Gastrocnemius medialis (tissue), 4 donors: ENCODE measurements around the gene MPPED2. TPM values are rescaled to one million over a fixed set of nuclear protein-coding genes. Genes with fewer than 3 reads are reported as not detected.

ENCODE experiments used
- ATAC-seq, 2 donors: fragments of 150-250 bp; one replicate each; pipeline ENCODE4 v1.9.1; 2016
- DNase-seq, 2 donors: peaks; one replicate each; pipeline ENCODE4 v3.0.0-alpha.2; 2019
- H3K27ac ChIP-seq, 4 donors: fragments of 200-600 bp; sonication (generic); 1 replicate in 1 of 4; 2 replicates in 3 of 4; pipeline ENCODE4 v1.5.1; 2016 to 2018; ENCODE audit warnings: mild to moderate bottlenecking in 2 of 4, moderate library complexity in 1 of 4
- H3K27me3 ChIP-seq, 3 donors: fragments of 200-600 bp; sonication (generic) in 2 of 3; 1 replicate in 1 of 3; 2 replicates in 2 of 3; pipeline versions ENCODE4 v1.5.1 to v1.6.0; 2016 to 2019; ENCODE audit warnings: mild to moderate bottlenecking in 1 of 3, moderate library complexity in 1 of 3
- H3K36me3 ChIP-seq, 2 donors: fragments of 200-600 bp; sonication (generic) in 1 of 2; one replicate each; pipeline ENCODE4 v1.5.1; 2017 to 2018
- H3K4me1 ChIP-seq, 2 donors: fragments of 200-600 bp; sonication (generic) in 1 of 2; one replicate each; pipeline ENCODE4 v1.5.1; 2016 to 2017; ENCODE audit warnings: mild to moderate bottlenecking in 2 of 2
- H3K4me3 ChIP-seq, 4 donors: fragments of 200-600 bp; sonication (generic) in 3 of 4; 1 replicate in 1 of 4; 2 replicates in 3 of 4; pipeline ENCODE4 v1.5.1; 2016 to 2019; ENCODE audit warnings: mild to moderate bottlenecking in 2 of 4
- H3K9me3 ChIP-seq, 3 donors: fragments of 200-600 bp; sonication (generic) in 2 of 3; 1 replicate in 1 of 3; 2 replicates in 2 of 3; pipeline ENCODE4 v1.5.1; 2016 to 2019
- CTCF ChIP-seq, 5 experiments: fragments of 450-650 bp in 3 of 5; fragments of 200-600 bp in 2 of 5; sonication (generic) in 2 of 5; IDR thresholded peaks in 4 of 5; conservative IDR thresholded peaks in 1 of 5; 1 replicate in 4 of 5; 2 replicates in 1 of 5; pipeline ENCODE4 v1.5.1; 2016 to 2019; ENCODE audit warnings: antibody characterized with exemption in 5 of 5, mild to moderate bottlenecking in 3 of 5, moderate library complexity in 3 of 5
- POLR2A ChIP-seq, 2 donors: fragments of 450-650 bp; IDR thresholded peaks; one replicate each; pipeline ENCODE4 v1.6.1; 2017; ENCODE audit warnings: antibody characterized with exemption in 2 of 2, mild to moderate bottlenecking in 2 of 2, moderate library complexity in 2 of 2
- in situ Hi-C, 4 donors: fragments of 200-750 bp; cut with MboI; loops; one replicate each; pipeline versions ENCODE4 v1.15.0 to v1.8.0; 2017; ENCODE audit warnings: low sequenced_read_pairs in 4 of 4
- intact Hi-C: fragments of 100-400 bp; cut with DNase I; formaldehyde crosslinking; loops from one replicate; pipeline ENCODE4 v1.15.1; 2023; ENCODE audit warnings: low total_unique reads
- total RNA-seq, 4 donors: library from RNA; depleted of rRNA; stranded (reverse); fragments of >200 nt; gene quantifications; one replicate each; pipeline versions ENCODE4 v1.1.0 to v1.2.3, GENCODE V29; 2016

MPPED2 gene
- total RNA-seq, 4 donors from 2014 or later, result 0.78 to 4.4 (median 2.2) TPM

GRCh38 chr11:30387891-30388861 is 198.0 kb downstream of the MPPED2 start:
- no peak overlapping the region for H3K4me3 ChIP-seq
- H3K27ac ChIP-seq, result no peak overlapping the region
- no peaks in the 10 kb centered on the region for H3K27me3 ChIP-seq
- H3K9me3 ChIP-seq, result no peaks in the 10 kb centered on the region
- TF ChIP-seq CTCF (IDR thresholded peaks at IDR 0.05 in 4 of 5, conservative IDR thresholded peaks at IDR 0.05 in 1 of 5) (no peak), POLR2A (IDR thresholded peaks at IDR 0.05) (no peak)
- ATAC-seq (no peak), DNase-seq (no peak)
- peaks cover 8 to 26% of the 10 kb centered on the region in 2 donors for H3K4me1 ChIP-seq
- in situ Hi-C loops (no loop called here), intact Hi-C loops (no loop called here)
- H3K36me3 ChIP-seq, result no peaks in the 10 kb centered on the region

GRCh38 chr11:30381879-30382278 is 204.3 kb downstream of the MPPED2 start:
- no peak for ATAC-seq
- intact Hi-C loops, result no loop called here
- in situ Hi-C loops, result no loop called here

GRCh38 chr11:30380846-30381245 is 205.3 kb downstream of the MPPED2 start:
- ATAC-seq (no peak), DNase-seq (no peak)
- no peak overlapping the region for H3K27ac ChIP-seq
- no peaks in the 10 kb centered on the region for H3K9me3 ChIP-seq
- H3K4me3 ChIP-seq, result no peak overlapping the region
- H3K4me1 ChIP-seq, result no peaks in the 10 kb centered on the region
- intact Hi-C loops, result no loop called here
- TF ChIP-seq CTCF (IDR thresholded peaks at IDR 0.05 in 4 of 5, conservative IDR thresholded peaks at IDR 0.05 in 1 of 5) (no peak), POLR2A (IDR thresholded peaks at IDR 0.05) (no peak)
- in situ Hi-C loops, result no loop called here
- H3K27me3 ChIP-seq, result no peaks in the 10 kb centered on the region
- H3K36me3 ChIP-seq, result no peaks in the 10 kb centered on the region

More at GRCh38 chr11:30381879-30382278, 204.3 kb downstream of the MPPED2 start:
- Histone ChIP-seq H3K4me1 (no peaks in the 10 kb centered on the region), H3K36me3 (no peaks in the 10 kb centered on the region), H3K27ac (no peak overlapping the region), H3K4me3 (no peak overlapping the region), H3K9me3 (no peaks in the 10 kb centered on the region), H3K27me3 (no peaks in the 10 kb centered on the region)
- TF ChIP-seq CTCF (IDR thresholded peaks at IDR 0.05 in 4 of 5, conservative IDR thresholded peaks at IDR 0.05 in 1 of 5), result no peak
- no peak for TF ChIP-seq POLR2A (IDR thresholded peaks at IDR 0.05)
- DNase-seq, result no peak

- Histone ChIP-seq H3K9me3 (no peaks in the 10 kb centered on the region), H3K27me3 (no peaks in the 10 kb centered on the region)
- in situ Hi-C loops, result no loop called here
Observed at GRCh38 chr11:30377347-30377746, 208.8 kb downstream of the MPPED2 start.

More at GRCh38 chr11:30377347-30377746, 208.8 kb downstream of the MPPED2 start:
- Histone ChIP-seq H3K4me3 (no peak overlapping the region), H3K27ac (no peak overlapping the region), H3K4me1 (no peaks in the 10 kb centered on the region), H3K36me3 (no peaks in the 10 kb centered on the region)
- DNase-seq (no peak), ATAC-seq (no peak)
- intact Hi-C loops, result no loop called here
- TF ChIP-seq POLR2A (IDR thresholded peaks at IDR 0.05) (no peak), CTCF (IDR thresholded peaks at IDR 0.05 in 4 of 5, conservative IDR thresholded peaks at IDR 0.05 in 1 of 5) (no peak)
